GM18505 (cell line): ENCODE data around the gene USP14.

Experiments
- ATAC-seq: cut with Tn5 transposase; IDR thresholded peaks from one replicate; pipeline ENCODE4 v1.9.1; 2021; ENCODE audit not compliant: unreplicated experiment
- POLR2A ChIP-seq: IDR thresholded peaks from 4 replicates; pipeline ENCODE4 v1.6.1; 2011; ENCODE audit warnings: borderline replicate concordance; ENCODE audit not compliant: insufficient read depth, insufficient read length; ENCODE audit errors: extremely low read depth

Gene USP14

GRCh38 chr18:148841-149240 is 9.5 kb upstream of the USP14 start:
- ATAC-seq, result no peak
- TF ChIP-seq POLR2A, result no peak

- ATAC-seq, result no peak
- TF ChIP-seq POLR2A, result no peak
These were observed 4.2 kb upstream of the USP14 start for GRCh38 chr18:154151-154550.

- ATAC-seq, result no peak
- TF ChIP-seq POLR2A, result no peak
These were observed 2.7 kb upstream of the USP14 start for GRCh38 chr18:155688-156087.

- ATAC-seq, result no peak
- no peak for TF ChIP-seq POLR2A
These were observed 1.7 kb upstream of the USP14 start for GRCh38 chr18:156514-157230.

GRCh38 chr18:159037-159652 is 788 bp downstream of the USP14 start:
- no peak for TF ChIP-seq POLR2A
- ATAC-seq, result no peak

GRCh38 chr18:159933-160332 is 1.6 kb downstream of the USP14 start:
- ATAC-seq, result no peak
- TF ChIP-seq POLR2A, result no peak

- TF ChIP-seq POLR2A, result no peak
These were observed 2.6 kb downstream of the USP14 start for GRCh38 chr18:160831-161570.

GRCh38 chr18:172361-172760 is 14.0 kb downstream of the USP14 start:
- ATAC-seq, result no peak
- TF ChIP-seq POLR2A, result no peak

More at GRCh38 chr18:160831-161570, 2.6 kb downstream of the USP14 start:
- ATAC-seq, result no peak

- TF ChIP-seq POLR2A, result no peak
- no peak for ATAC-seq
These were observed 21.1 kb downstream of the USP14 start for GRCh38 chr18:179499-179898.

GRCh38 chr18:181711-182110 is 23.4 kb downstream of the USP14 start:
- TF ChIP-seq POLR2A, result no peak
- no peak for ATAC-seq

GRCh38 chr18:183769-184168 is 25.4 kb downstream of the USP14 start:
- ATAC-seq, result no peak

GRCh38 chr18:189254-189653 is 30.9 kb downstream of the USP14 start:
- TF ChIP-seq POLR2A, result no peak
- no peak for ATAC-seq

More at GRCh38 chr18:183769-184168, 25.4 kb downstream of the USP14 start:
- no peak for TF ChIP-seq POLR2A

- TF ChIP-seq POLR2A, result no peak
- no peak for ATAC-seq
These were observed 33.4 kb downstream of the USP14 start for GRCh38 chr18:191725-192124.

GRCh38 chr18:192801-193200 is 34.4 kb downstream of the USP14 start:
- ATAC-seq, result no peak
- TF ChIP-seq POLR2A, result no peak

- TF ChIP-seq POLR2A, result no peak
- no peak for ATAC-seq
These were observed 37.3 kb downstream of the USP14 start for GRCh38 chr18:195651-196050.

GRCh38 chr18:199214-199613 is 40.9 kb downstream of the USP14 start:
- ATAC-seq, result no peak
- TF ChIP-seq POLR2A, result no peak
